HepG2 (cell line): ENCODE measurements around the gene FAHD1. TPM values are rescaled to one million over a fixed set of nuclear protein-coding genes. Genes with fewer than 3 reads are reported as not detected.

ENCODE experiments used
- ARNTL ChIP-seq: sonication (generic); formaldehyde crosslinking; IDR thresholded peaks from 2 replicates; pipeline ENCODE4 v1.4.0; 2020; ENCODE audit warnings: mild to moderate bottlenecking, missing genetic modification reagents
- CBX5 ChIP-seq: sonication (generic); formaldehyde crosslinking; IDR thresholded peaks from 2 replicates; pipeline ENCODE4 v1.4.0; 2020; ENCODE audit warnings: missing genetic modification reagents, borderline replicate concordance
- CENPT ChIP-seq: sonication (generic); formaldehyde crosslinking; IDR thresholded peaks from 2 replicates; pipeline ENCODE4 v1.8.0; 2022; ENCODE audit warnings: low read depth, mild to moderate bottlenecking, moderate library complexity, missing genetic modification reagents
- KMT2A ChIP-seq: sonication (generic); formaldehyde crosslinking; IDR thresholded peaks from 2 replicates; pipeline ENCODE4 v1.4.0; 2020; ENCODE audit warnings: missing genetic modification reagents
- MBD4 ChIP-seq: IDR thresholded peaks from 2 replicates; pipeline ENCODE4 v1.6.1; 2012; ENCODE audit warnings: low read length, inconsistent platforms, borderline replicate concordance
- NPAS2 ChIP-seq: sonication (generic); formaldehyde crosslinking; IDR thresholded peaks from 2 replicates; pipeline ENCODE4 v1.8.0; 2022; ENCODE audit warnings: mild to moderate bottlenecking, missing genetic modification reagents, borderline replicate concordance
- PAXIP1 ChIP-seq: sonication (generic); formaldehyde crosslinking; conservative IDR thresholded peaks from 2 replicates; pipeline ENCODE4 v1.4.0; 2020; ENCODE audit warnings: mild to moderate bottlenecking, missing genetic modification reagents, moderate library complexity
- PCBP1 ChIP-seq: fragments of 200-400 bp; formaldehyde crosslinking; IDR thresholded peaks from 2 replicates; pipeline ENCODE4 v1.6.1; 2017; ENCODE audit warnings: mild to moderate bottlenecking, low read depth, low read length, borderline replicate concordance
- POGZ ChIP-seq: sonication (generic); formaldehyde crosslinking; IDR thresholded peaks from 2 replicates; pipeline ENCODE4 v1.4.0; 2020; ENCODE audit warnings: mild to moderate bottlenecking, missing genetic modification reagents
- PRDM15 ChIP-seq: sonication (generic); formaldehyde crosslinking; IDR thresholded peaks from 2 replicates; pipeline ENCODE4 v1.4.0; 2020; ENCODE audit warnings: missing genetic modification reagents
- RARA ChIP-seq: IDR thresholded peaks from 2 replicates; pipeline ENCODE4 v1.6.1; 2016; ENCODE audit warnings: missing genetic modification reagents, missing compliant biosample characterization
- SMARCE1 ChIP-seq: fragments of 450-650 bp; IDR thresholded peaks from 2 replicates; pipeline ENCODE4 v1.6.1; 2017; ENCODE audit warnings: borderline replicate concordance
- SRSF4 ChIP-seq: fragments of 200-400 bp; formaldehyde crosslinking; IDR thresholded peaks from one replicate; pipeline ENCODE4 v1.6.1; 2018; ENCODE audit warnings: mild to moderate bottlenecking, low read depth, low read length, moderate library complexity; ENCODE audit not compliant: poor library complexity, severe bottlenecking
- SSRP1 ChIP-seq: IDR thresholded peaks from 2 replicates; pipeline ENCODE4 v1.6.1; 2016; ENCODE audit warnings: control low read depth
- TP53 ChIP-seq: sonication (generic); formaldehyde crosslinking; conservative IDR thresholded peaks from 2 replicates; pipeline ENCODE4 v1.4.0; 2020; ENCODE audit warnings: missing genetic modification reagents
- TSC22D2 ChIP-seq: sonication (generic); formaldehyde crosslinking; IDR thresholded peaks from 2 replicates; pipeline ENCODE4 v1.5.1; 2020; ENCODE audit warnings: missing genetic modification reagents, mild to moderate bottlenecking, borderline replicate concordance
- ZFP1 ChIP-seq: IDR thresholded peaks from 2 replicates; pipeline ENCODE4 v1.6.1; 2016
- ZFP37 ChIP-seq: sonication (generic); formaldehyde crosslinking; IDR thresholded peaks from 2 replicates; pipeline ENCODE4 v1.4.0; 2020; ENCODE audit warnings: missing genetic modification reagents, borderline replicate concordance
- ZNF562 ChIP-seq: sonication (generic); formaldehyde crosslinking; IDR thresholded peaks from 2 replicates; pipeline ENCODE4 v1.8.0; 2022; ENCODE audit warnings: missing genetic modification reagents, borderline replicate concordance
- ZNF576 ChIP-seq: sonication (generic); formaldehyde crosslinking; IDR thresholded peaks from 2 replicates; pipeline ENCODE4 v1.4.0; 2020; ENCODE audit warnings: mild to moderate bottlenecking, missing genetic modification reagents
- ZNF724P ChIP-seq: sonication (generic); formaldehyde crosslinking; IDR thresholded peaks from 2 replicates; pipeline ENCODE4 v1.8.0; 2022; ENCODE audit warnings: missing genetic modification reagents, borderline replicate concordance
- ZNF775 ChIP-seq: sonication (generic); formaldehyde crosslinking; IDR thresholded peaks from 2 replicates; pipeline ENCODE4 v1.4.0; 2020; ENCODE audit warnings: missing genetic modification reagents, mild to moderate bottlenecking, moderate library complexity, borderline replicate concordance
- ZSCAN21 ChIP-seq: sonication (generic); formaldehyde crosslinking; IDR thresholded peaks from 2 replicates; pipeline ENCODE4 v1.8.0; 2022; ENCODE audit warnings: mild to moderate bottlenecking, missing genetic modification reagents, moderate library complexity, borderline replicate concordance
- ZSCAN31 ChIP-seq: sonication (generic); formaldehyde crosslinking; IDR thresholded peaks from 2 replicates; pipeline ENCODE4 v1.5.0; 2020; ENCODE audit warnings: low read depth, mild to moderate bottlenecking, missing genetic modification reagents
- polyA plus RNA-seq, 8 experiments: library from polyadenylated mRNA; depleted of rRNA in 3 of 8; stranded (reverse) in 7 of 8; unstranded in 1 of 8; fragments of >200 nt; fragmentation: Illumina TruSeq in 4 of 8; extraction: Trizol in 4 of 8; gene quantifications; 2 replicates each; pipeline versions ENCODE4 v1.2.1 to v1.2.3, GENCODE V29; 2011 to 2016; ENCODE audit warnings: low read depth in 4 of 8, missing spikeins in 1 of 8, mixed read lengths in 1 of 8; ENCODE audit not compliant: insufficient read depth in 1 of 8
- total RNA-seq, 5 experiments: library from RNA; depleted of rRNA; stranded (reverse); fragments of >200 nt; fragmentation: Illumina TruSeq; extraction: Trizol; gene quantifications; 2 replicates each; pipeline ENCODE4 v1.2.3, GENCODE V29; 2016; ENCODE audit warnings: low read depth in 1 of 5

FAHD1 gene
- total and polyA plus RNA-seq, 2 of the 13 experiments (the other 11 are each of a cell fraction or from before 2014, with no cell fraction given): 39.0 to 45.3 TPM

GRCh38 chr16:1828645-1829410 lies 1.8 kb downstream of the FAHD1 start (continued):
- TF ChIP-seq PRDM15 (CRISPR knock-in tag) (no peak), ZNF562 (CRISPR knock-in tag) (no peak), NPAS2 (CRISPR knock-in tag) (no peak), TP53 (CRISPR knock-in tag) (no peak; the same call in 1 of the 2 replicates), MBD4 (0 out of 2 replicates have a peak, but pooled peaks have one; percentile 26), PAXIP1 (peak; percentile 96), PCBP1 (no peak), SSRP1 (CRISPR knock-in tag) (no peak), SRSF4 (no peak), ZNF576 (CRISPR knock-in tag) (no peak), ZNF775 (no peak), ZNF724P (CRISPR knock-in tag) (no peak), ARNTL (CRISPR knock-in tag) (peak; percentile 20; the same call in 1 of the 2 replicates), KMT2A (peak; percentile 58; the same call in 1 of the 2 replicates), CENPT (no peak), RARA (CRISPR knock-in tag) (peak; percentile 81), CBX5 (peak; percentile 23; the same call in 1 of the 2 replicates), ZFP37 (CRISPR knock-in tag) (no peak), ZSCAN31 (no peak), SMARCE1 (no peak), POGZ (CRISPR knock-in tag) (no peak), TSC22D2 (CRISPR knock-in tag) (no peak), ZSCAN21 (peak; percentile 43), ZFP1 (no peak)
